K562 (cell line): ENCODE measurements around the gene SAP25. TPM values are rescaled to one million over a fixed set of nuclear protein-coding genes. Genes with fewer than 3 reads are reported as not detected.

Experiments
- ATAC-seq: fragments of 200-7000 bp; cut with Tn5 transposase; 3 replicates; pipeline ENCODE4 v1.9.1; 2020; ENCODE audit warnings: moderate library complexity
- BruUV-seq: library from RNA; stranded (reverse); fragments of 400-500 nt; replicated peaks from 2 replicates; lab custom pipeline; 2021; lab: Mats Ljungman, UMichigan
- CTCF ChIA-PET: fragments of 300-600 bp; formaldehyde crosslinking; extraction: SDS; loops from one replicate; lab custom pipeline; 2021; ENCODE audit warnings: low intra/inter-chr PET ratio; lab: Yijun Ruan, JAX
- POLR2A ChIA-PET: fragments of 300-600, 350-650 bp; sonication (Branson Sonifier 250); formaldehyde crosslinking; extraction: SDS; loops from one replicate; lab custom pipeline; 2021; ENCODE audit warnings: antibody characterized with exemption, inconsistent platforms; lab: Yijun Ruan, JAX
- DNase-seq, 4 experiments: peaks; one replicate each; pipeline versions ENCODE4 v3.0.0 to v3.0.0-alpha.2; 2011 to 2018; ENCODE audit warnings: low spot score in 3 of 4, mixed read lengths in 3 of 4; ENCODE audit errors: extremely low read depth in 1 of 4
- FAIRE-seq: peaks from 2 replicates; lab custom pipeline; 2011; peaks lifted over from hg19 to GRCh38; lab: Jason Lieb, UNC
- H2AFZ ChIP-seq: 2 replicates; pipeline ENCODE4 v1.6.0; 2011; ENCODE audit warnings: low read depth, low read length, control low read depth, inconsistent platforms
- H3K27ac ChIP-seq: fragments of 200-600 bp; 3 replicates; pipeline ENCODE4 v1.8.0; 2011; ENCODE audit warnings: low read depth, mild to moderate bottlenecking, control low read depth, inconsistent platforms, low read length, moderate library complexity, mixed read lengths; ENCODE audit errors: extremely low read depth
- H3K27me3 ChIP-seq, 2 experiments: fragments of 300-600 bp in 1 of 2; 2 replicates in 1 of 2; 3 replicates in 1 of 2; pipeline versions ENCODE4 v1.6.0 to v1.8.0; 2011; ENCODE audit warnings: inconsistent platforms in 2 of 2, low read length in 2 of 2, mild to moderate bottlenecking in 1 of 2, mixed read lengths in 1 of 2, moderate library complexity in 1 of 2; ENCODE audit not compliant: control insufficient read depth in 2 of 2, insufficient read depth in 2 of 2
- H3K36me3 ChIP-seq: fragments of 300-600 bp; 3 replicates; pipeline ENCODE4 v1.8.0; 2011; ENCODE audit warnings: mild to moderate bottlenecking, low read length, inconsistent platforms; ENCODE audit not compliant: control insufficient read depth, insufficient read depth
- H3K4me1 ChIP-seq, 2 experiments: fragments of 200-600 bp in 1 of 2; replicated peaks in 1 of 2; 2 replicates in 1 of 2; 3 replicates in 1 of 2; pipeline versions ENCODE4 v1.5.1 to v1.8.0; 2011; ENCODE audit warnings: inconsistent platforms in 2 of 2, low read length in 2 of 2, mild to moderate bottlenecking in 1 of 2, mixed read lengths in 1 of 2, moderate library complexity in 1 of 2; ENCODE audit not compliant: control insufficient read depth in 2 of 2, insufficient read depth in 2 of 2
- H3K4me2 ChIP-seq: 2 replicates; pipeline ENCODE4 v1.6.1; 2011; ENCODE audit warnings: low read length, control low read depth, inconsistent platforms, mixed read lengths; ENCODE audit not compliant: insufficient read depth
- H3K4me3 ChIP-seq: fragments of 200-600 bp; sonication (generic), shearing (Covaris generic); 2 replicates; pipeline ENCODE4 v1.5.1; 2016; ENCODE audit warnings: control low read depth, inconsistent platforms
- H3K79me2 ChIP-seq: fragments of 200-600 bp; 3 replicates; pipeline ENCODE4 v1.8.0; 2011; ENCODE audit warnings: low read length, inconsistent platforms; ENCODE audit not compliant: control insufficient read depth, insufficient read depth
- H3K9ac ChIP-seq, 2 experiments: 2 replicates each; pipeline versions ENCODE4 v1.6.0 to v1.6.1; 2011; ENCODE audit warnings: low read depth in 2 of 2, low read length in 2 of 2, control low read depth in 1 of 2, inconsistent platforms in 1 of 2, mild to moderate bottlenecking in 1 of 2, mixed read lengths in 1 of 2; ENCODE audit not compliant: insufficient read depth in 1 of 2
- H3K9me1 ChIP-seq: one replicate; pipeline ENCODE4 v1.6.0; 2011; ENCODE audit warnings: inconsistent platforms, mild to moderate bottlenecking, low read length, moderate library complexity; ENCODE audit not compliant: control insufficient read depth, insufficient read depth
- H3K9me3 ChIP-seq: replicated peaks from 2 replicates; pipeline ENCODE4 v1.5.1; 2011; ENCODE audit warnings: low read depth, low read length, inconsistent platforms; ENCODE audit not compliant: control insufficient read depth, insufficient read depth
- H4K20me1 ChIP-seq: replicated peaks from 2 replicates; pipeline ENCODE4 v1.6.1; 2011; ENCODE audit warnings: low read length, inconsistent platforms, mixed read lengths; ENCODE audit not compliant: control insufficient read depth, insufficient read depth
- ARID3B ChIP-seq: fragments of 250-450 bp; sonication (Bioruptor Pico); IDR thresholded peaks from 2 replicates; pipeline ENCODE4 v1.4.0; 2020; ENCODE audit warnings: borderline replicate concordance
- NR3C1 ChIP-seq: sonication (generic); formaldehyde crosslinking; IDR thresholded peaks from 2 replicates; pipeline ENCODE4 v1.8.1; 2022; ENCODE audit warnings: missing genetic modification reagents
- PHF20 ChIP-seq: fragments of 450-650 bp; IDR thresholded peaks from 2 replicates; pipeline ENCODE4 v1.6.1; 2018; ENCODE audit not compliant: partially characterized antibody
- TBL1XR1 ChIP-seq, 2 experiments: IDR thresholded peaks; 2 replicates each; pipeline ENCODE4 v1.6.1; 2012; ENCODE audit warnings: improper control_type of control experiment in 2 of 2, low read length in 2 of 2, mild to moderate bottlenecking in 1 of 2
- ZNF408 ChIP-seq: fragments of 250-450 bp; sonication (Bioruptor Pico); IDR thresholded peaks from 2 replicates; pipeline ENCODE4 v1.4.0; 2020; ENCODE audit warnings: low read depth, mild to moderate bottlenecking, moderate library complexity
- ZNF444 ChIP-seq: fragments of 250-450 bp; sonication (Bioruptor Pico); IDR thresholded peaks from 2 replicates; pipeline ENCODE4 v1.4.0; 2020; ENCODE audit warnings: mild to moderate bottlenecking, moderate library complexity
- WGBS: fragments of 100-300 bp; shearing (Covaris generic); methylation state at CpG from one replicate; pipeline ENCODE4 v1.1.6; 2016; ENCODE audit warnings: low coverage, mixed read lengths; ENCODE audit not compliant: insufficient coverage; ENCODE audit errors: missing lambda C conversion rate; 5-methylcytosine and 5-hydroxymethylcytosine counted together
- in situ Hi-C: fragments of 300-500 bp; cut with MboI; formaldehyde crosslinking; loops from 4 replicates; pipeline ENCODE4 v1.15.0; 2018; ENCODE audit warnings: inconsistent platforms, mixed read lengths
- intact Hi-C: fragments of 100-400 bp; cut with micrococcal nuclease; formaldehyde crosslinking; loops from 2 replicates; pipeline ENCODE4 v1.14.2; 2022
- polyA plus RNA-seq, 8 experiments: library from polyadenylated mRNA; depleted of rRNA in 4 of 8; stranded (reverse) in 5 of 8; unstranded in 3 of 8; fragments of >200 nt; fragmentation: Nextera tagmentation in 2 of 8; fragmentation: Illumina TruSeq in 1 of 8; extraction: Ambion mirVana in 2 of 8; extraction: Trizol in 1 of 8; gene quantifications; 2 replicates each; pipeline versions ENCODE4 v1.2.1 to v1.2.3, GENCODE V29; 2011 to 2014; ENCODE audit warnings: inconsistent platforms in 1 of 8, missing spikeins in 1 of 8
- total RNA-seq, 7 experiments: library from RNA; depleted of rRNA in 6 of 7; stranded (reverse); fragments of >200 nt in 6 of 7; fragmentation: Illumina TruSeq in 2 of 7; extraction: Trizol in 2 of 7; gene quantifications; 2 replicates each; pipeline versions ENCODE4 v1.2.1 to v1.2.3, GENCODE V29; 2011 to 2021; ENCODE audit warnings: low replicate concordance in 1 of 7
- TF ChIP-seq, protein P1 (sequence below), 2 experiments: fragments of 450-650 bp in 1 of 2; sonication (generic) in 1 of 2; formaldehyde crosslinking in 1 of 2; IDR thresholded peaks; 2 replicates each; pipeline versions ENCODE4 v1.7.1 to v1.9.0; 2016 to 2022; ENCODE audit warnings: inconsistent platforms in 1 of 2, mild to moderate bottlenecking in 1 of 2, missing genetic modification reagents in 1 of 2

SAP25 gene
- total and polyA plus RNA-seq, 9 of the 15 experiments (the other 6 are each of a cell fraction or from before 2014, with no cell fraction given), result 0.13 to 5.3 (median 0.78) TPM; not detected in 1

GRCh38 chr7:100586266-100587025 lies 12.7 kb upstream of the SAP25 start, which contains the start of gene FBXO24:
Gene FBXO24, plus strand, starts transcription at chr7:100586328. Its CDS starts 298 bp downstream, at chr7:100586626.
- Histone ChIP-seq H3K4me3 (peak within 1 kb of the TSS; percentile 75), H3K9ac (peak within 1 kb of the TSS; percentile 90 to 97), H2AFZ (peak within 1 kb of the TSS; percentile 86), H3K27ac (peak within 1 kb of the TSS; percentile 88), H3K36me3 (peaks cover 28% of the 10 kb centered on the region), H3K4me1 (peaks cover 26 to 66% of the 10 kb centered on the region in 2 experiments), H4K20me1 (peaks cover 24% of the 10 kb centered on the region), H3K9me3 (no peaks in the 10 kb centered on the region), H3K4me2 (peak within 1 kb of the TSS; percentile 100), H3K79me2 (peaks cover 31% of the 10 kb centered on the region), H3K9me1 (peaks cover 12% of the 10 kb centered on the region), H3K27me3 (no peaks in the 10 kb centered on the region)
- FAIRE-seq, result peak; percentile 100
- ATAC-seq, result peak; percentile 94
- in situ Hi-C loops (no loop called here), intact Hi-C loops (no loop called here)
- WGBS, result under 1% methylated on average over 53 of the region's 53 CpGs
- ChIA-PET CTCF (interaction anchor here (0.6 to 1.1 kb wide), 2 partner anchors 105 to 491 kb away, joined by 3 to 4 read pairs; no protein-coding TSS in a partner anchor), POLR2A (interaction anchor here (0.6 to 3.5 kb wide), 33 partner anchors 8 to 266 kb away, joined by 3 to 27 read pairs (median 5); partner anchors contain the start of genes AGFG2, GNB2, MEPCE and MOSPD3)
- TSS peak; percentile 79 for BruUV-seq
- peak; percentile 99 to 100 (median 100) for DNase-seq
- TF ChIP-seq, protein P1, sequence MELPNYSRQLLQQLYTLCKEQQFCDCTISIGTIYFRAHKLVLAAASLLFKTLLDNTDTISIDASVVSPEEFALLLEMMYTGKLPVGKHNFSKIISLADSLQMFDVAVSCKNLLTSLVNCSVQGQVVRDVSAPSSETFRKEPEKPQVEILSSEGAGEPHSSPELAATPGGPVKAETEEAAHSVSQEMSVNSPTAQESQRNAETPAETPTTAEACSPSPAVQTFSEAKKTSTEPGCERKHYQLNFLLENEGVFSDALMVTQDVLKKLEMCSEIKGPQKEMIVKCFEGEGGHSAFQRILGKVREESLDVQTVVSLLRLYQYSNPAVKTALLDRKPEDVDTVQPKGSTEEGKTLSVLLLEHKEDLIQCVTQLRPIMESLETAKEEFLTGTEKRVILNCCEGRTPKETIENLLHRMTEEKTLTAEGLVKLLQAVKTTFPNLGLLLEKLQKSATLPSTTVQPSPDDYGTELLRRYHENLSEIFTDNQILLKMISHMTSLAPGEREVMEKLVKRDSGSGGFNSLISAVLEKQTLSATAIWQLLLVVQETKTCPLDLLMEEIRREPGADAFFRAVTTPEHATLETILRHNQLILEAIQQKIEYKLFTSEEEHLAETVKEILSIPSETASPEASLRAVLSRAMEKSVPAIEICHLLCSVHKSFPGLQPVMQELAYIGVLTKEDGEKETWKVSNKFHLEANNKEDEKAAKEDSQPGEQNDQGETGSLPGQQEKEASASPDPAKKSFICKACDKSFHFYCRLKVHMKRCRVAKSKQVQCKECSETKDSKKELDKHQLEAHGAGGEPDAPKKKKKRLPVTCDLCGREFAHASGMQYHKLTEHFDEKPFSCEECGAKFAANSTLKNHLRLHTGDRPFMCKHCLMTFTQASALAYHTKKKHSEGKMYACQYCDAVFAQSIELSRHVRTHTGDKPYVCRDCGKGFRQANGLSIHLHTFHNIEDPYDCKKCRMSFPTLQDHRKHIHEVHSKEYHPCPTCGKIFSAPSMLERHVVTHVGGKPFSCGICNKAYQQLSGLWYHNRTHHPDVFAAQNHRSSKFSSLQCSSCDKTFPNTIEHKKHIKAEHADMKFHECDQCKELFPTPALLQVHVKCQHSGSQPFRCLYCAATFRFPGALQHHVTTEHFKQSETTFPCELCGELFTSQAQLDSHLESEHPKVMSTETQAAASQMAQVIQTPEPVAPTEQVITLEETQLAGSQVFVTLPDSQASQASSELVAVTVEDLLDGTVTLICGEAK (IDR thresholded peaks at IDR 0.05), result peak; percentile 66
- TF ChIP-seq, protein P1 (CRISPR knock-in tag; IDR thresholded peaks at IDR 0.05), result no peak
- TF ChIP-seq ZNF444 (CRISPR knock-in tag) (no peak), ZNF408 (CRISPR knock-in tag) (no peak), ARID3B (CRISPR knock-in tag) (no peak), TBL1XR1 (IDR thresholded peaks at IDR 0.05; ENCODE audit: low read length in 2 of 2) (no peak; a peak in 1 of 4 replicates), PHF20 (peak; percentile 27), NR3C1 (CRISPR knock-in tag) (no peak)
